IMR-90 (cell line): ENCODE data around the gene WDTC1. TPM values are rescaled to one million over a fixed set of nuclear protein-coding genes. Genes with fewer than 3 reads are reported as not detected.

Experiments
- ATAC-seq: fragments of 200-7000 bp; cut with Tn5 transposase; 2 replicates; pipeline ENCODE4 v1.9.1; 2020; ENCODE audit warnings: low read depth, mild to moderate bottlenecking, moderate library complexity
- BruUV-seq: library from RNA; stranded (reverse); fragments of 400-500 nt; replicated peaks from 2 replicates; lab custom pipeline; 2021; lab: Mats Ljungman, UMichigan
- CTCF ChIA-PET: fragments of 300-600 bp; formaldehyde crosslinking; extraction: SDS; loops from one replicate; lab custom pipeline; 2021; ENCODE audit warnings: antibody characterized with exemption; lab: Yijun Ruan, JAX
- POLR2A ChIA-PET: fragments of 300-600 bp; sonication (Branson Sonifier 250); formaldehyde crosslinking; loops from one replicate; lab custom pipeline; 2022; ENCODE audit warnings: antibody characterized with exemption; ENCODE audit not compliant: unreplicated experiment; lab: Charles Lee
- DNase-seq: peaks from one replicate; pipeline ENCODE4 v3.0.0; 2013
- H2AFZ ChIP-seq: replicated peaks from 2 replicates; pipeline ENCODE3; 2013; ENCODE audit warnings: low read length, mild to moderate bottlenecking; ENCODE audit not compliant: poor library complexity
- H2AK5ac ChIP-seq: 2 replicates; pipeline ENCODE4 v1.6.1; 2013; ENCODE audit warnings: low read depth, low read length, inconsistent platforms
- H2AK9ac ChIP-seq: replicated peaks from 2 replicates; pipeline ENCODE3; 2013; ENCODE audit warnings: mild to moderate bottlenecking, low read depth, low read length, moderate library complexity; ENCODE audit not compliant: poor library complexity
- H2BK120ac ChIP-seq: 2 replicates; pipeline ENCODE4 v1.6.1; 2013; ENCODE audit warnings: low read depth, low read length, inconsistent platforms
- H2BK15ac ChIP-seq: 3 replicates; pipeline ENCODE4 v1.6.1; 2013; ENCODE audit warnings: low read depth, low read length, inconsistent platforms
- H2BK20ac ChIP-seq: 2 replicates; pipeline ENCODE4 v1.6.1; 2013; ENCODE audit warnings: low read depth, mild to moderate bottlenecking, inconsistent platforms, low read length, moderate library complexity
- H2BK5ac ChIP-seq: 2 replicates; pipeline ENCODE4 v1.6.1; 2013; ENCODE audit warnings: mild to moderate bottlenecking, low read depth, low read length, inconsistent platforms; ENCODE audit not compliant: poor library complexity, severe bottlenecking
- H3K14ac ChIP-seq: replicated peaks from 2 replicates; pipeline ENCODE4 v1.6.1; 2013; ENCODE audit warnings: low read depth, low read length, inconsistent platforms
- H3K18ac ChIP-seq: 2 replicates; pipeline ENCODE4 v1.6.1; 2013; ENCODE audit warnings: low read depth, low read length, control low read depth
- H3K23ac ChIP-seq: 2 replicates; pipeline ENCODE4 v1.6.1; 2013; ENCODE audit warnings: low read depth, low read length, inconsistent platforms
- H3K27ac ChIP-seq: 2 replicates; pipeline ENCODE4 v1.5.1; 2013; ENCODE audit warnings: mild to moderate bottlenecking, control low read depth, low read length; ENCODE audit not compliant: insufficient read depth
- H3K27me3 ChIP-seq: 2 replicates; pipeline ENCODE4 v1.6.1; 2013; ENCODE audit warnings: low read length; ENCODE audit not compliant: control insufficient read depth, insufficient read depth
- H3K36me3 ChIP-seq: 2 replicates; pipeline ENCODE4 v1.6.1; 2013; ENCODE audit warnings: low read length, mixed read lengths; ENCODE audit not compliant: control insufficient read depth, insufficient read depth
- H3K4ac ChIP-seq: 2 replicates; pipeline ENCODE4 v1.6.1; 2013; ENCODE audit warnings: low read depth, low read length, inconsistent platforms
- H3K4me1 ChIP-seq: 2 replicates; pipeline ENCODE4 v1.6.1; 2013; ENCODE audit warnings: low read length, mixed read lengths; ENCODE audit not compliant: control insufficient read depth, insufficient read depth
- H3K4me2 ChIP-seq: 2 replicates; pipeline ENCODE4 v1.6.1; 2013; ENCODE audit warnings: low read depth, mild to moderate bottlenecking, control low read depth, low read length, moderate library complexity
- H3K4me3 ChIP-seq: 2 replicates; pipeline ENCODE4 v1.5.1; 2013; ENCODE audit warnings: low read depth, mild to moderate bottlenecking, control low read depth, low read length, moderate library complexity; ENCODE audit not compliant: insufficient read depth
- H3K56ac ChIP-seq: 2 replicates; pipeline ENCODE4 v1.6.1; 2013; ENCODE audit warnings: low read length, inconsistent platforms; ENCODE audit not compliant: insufficient read depth; ENCODE audit errors: extremely low read depth
- H3K79me1 ChIP-seq, 2 experiments: 2 replicates each; pipeline ENCODE4 v1.6.1; 2013; ENCODE audit warnings: low read length in 2 of 2, inconsistent platforms in 1 of 2, low read depth in 1 of 2
- H3K9ac ChIP-seq: 2 replicates; pipeline ENCODE4 v1.6.1; 2013; ENCODE audit warnings: low read depth, low read length, control low read depth
- H3K9me1 ChIP-seq: 2 replicates; pipeline ENCODE4 v1.6.1; 2013; ENCODE audit warnings: low read length, inconsistent platforms; ENCODE audit not compliant: insufficient read depth
- H3K9me3 ChIP-seq: 2 replicates; pipeline ENCODE4 v1.6.1; 2013; ENCODE audit warnings: low read length; ENCODE audit not compliant: control insufficient read depth, insufficient read depth
- H4K20me1 ChIP-seq: 2 replicates; pipeline ENCODE4 v1.6.1; 2013; ENCODE audit warnings: low read length, inconsistent platforms; ENCODE audit not compliant: insufficient read depth
- H4K5ac ChIP-seq: 2 replicates; pipeline ENCODE4 v1.6.1; 2013; ENCODE audit warnings: mild to moderate bottlenecking, low read depth, low read length, control low read depth
- H4K8ac ChIP-seq, 2 experiments: 2 replicates each; pipeline ENCODE4 v1.6.1; 2013; ENCODE audit warnings: low read depth in 2 of 2, low read length in 2 of 2, control low read depth in 1 of 2, inconsistent platforms in 1 of 2
- H4K91ac ChIP-seq: 2 replicates; pipeline ENCODE4 v1.6.1; 2013; ENCODE audit warnings: low read depth, low read length, inconsistent platforms; ENCODE audit not compliant: insufficient read depth
- BHLHE40 ChIP-seq: fragments of 150-350 bp; IDR thresholded peaks from 2 replicates; pipeline ENCODE4 v1.6.1; 2016; ENCODE audit warnings: mild to moderate bottlenecking, low read depth, low read length
- CTCF ChIP-seq: conservative IDR thresholded peaks from 2 replicates; pipeline ENCODE4 v1.5.1; 2012; ENCODE audit warnings: mild to moderate bottlenecking, low read depth, low read length, improper control_type of control experiment
- FOS ChIP-seq: fragments of 150-350 bp; IDR thresholded peaks from 2 replicates; pipeline ENCODE4 v1.6.1; 2016; ENCODE audit warnings: low read depth, low read length
- NFE2L2 ChIP-seq: fragments of 150-350 bp; IDR thresholded peaks from 2 replicates; pipeline ENCODE4 v1.6.1; 2016; ENCODE audit warnings: low read depth, mild to moderate bottlenecking, low read length
- POLR2A ChIP-seq: IDR thresholded peaks from 2 replicates; pipeline ENCODE4 v1.6.1; 2012; ENCODE audit warnings: mild to moderate bottlenecking, low read depth, low read length
- RFX5 ChIP-seq: IDR thresholded peaks from 2 replicates; pipeline ENCODE4 v1.8.0; 2012; ENCODE audit warnings: low read depth, mild to moderate bottlenecking, low read length, moderate library complexity
- SMC3 ChIP-seq: fragments of 150-350 bp; IDR thresholded peaks from 2 replicates; pipeline ENCODE4 v1.6.1; 2016; ENCODE audit warnings: low read depth, mild to moderate bottlenecking, antibody characterized with exemption, low read length, moderate library complexity
- USF2 ChIP-seq: fragments of 150-350 bp; IDR thresholded peaks from 2 replicates; pipeline ENCODE4 v1.6.1; 2017; ENCODE audit warnings: mild to moderate bottlenecking, antibody characterized with exemption, low read length, low read depth
- WGBS, 2 experiments: methylation state at CpG; one replicate each; pipeline versions ENCODE4 v1.1.5 to v1.1.7; 2013; ENCODE audit warnings: missing lambda C conversion rate in 2 of 2; ENCODE audit not compliant: insufficient read length in 1 of 2; ENCODE audit errors: extremely low coverage in 2 of 2; 5-methylcytosine and 5-hydroxymethylcytosine counted together
- dilution Hi-C: fragments of 300-500 bp; cut with HindIII; formaldehyde crosslinking; loops from one replicate; pipeline ENCODE4 v1.14.3; 2018; ENCODE audit warnings: low sequenced_read_pairs; ENCODE audit not compliant: unreplicated experiment
- in situ Hi-C: fragments of 300-500 bp; cut with MboI; formaldehyde crosslinking; loops from 3 replicates; pipeline ENCODE4 v1.14.3; 2019; ENCODE audit warnings: low sequenced_read_pairs, inconsistent platforms, mixed read lengths
- intact Hi-C: fragments of 100-400 bp; cut with micrococcal nuclease; formaldehyde crosslinking; loops from 2 replicates; pipeline ENCODE4 v1.10.0; 2022
- polyA plus RNA-seq, 3 experiments: library from polyadenylated mRNA; depleted of rRNA; stranded (reverse); fragments of >200 nt; gene quantifications; 2 replicates each; pipeline ENCODE4 v1.2.3, GENCODE V29; 2012; ENCODE audit warnings: low replicate concordance in 1 of 3
- total RNA-seq: library from RNA; depleted of rRNA; stranded (reverse); fragments of >200 nt; gene quantifications from 2 replicates; pipeline ENCODE4 v1.2.3, GENCODE V29; 2012

Gene WDTC1
- total and polyA plus RNA-seq, 2 of the 4 experiments (the other 2 are of a cell fraction): 9.9 to 15.2 TPM

GRCh38 chr1:27258598-27258997, 24.2 kb downstream of the WDTC1 start:
- Histone ChIP-seq H2AFZ (no peak overlapping the region), H3K36me3 (peaks cover 2% of the 10 kb centered on the region), H2BK120ac (no peak overlapping the region), H3K79me1 (peaks cover 8 to 15% of the 10 kb centered on the region in 2 experiments), H2BK15ac (no peak overlapping the region), H3K9me3 (no peaks in the 10 kb centered on the region), H2AK9ac (no peak overlapping the region), H3K4me3 (no peak overlapping the region), H4K91ac (no peak overlapping the region), H3K27me3 (no peaks in the 10 kb centered on the region), H2BK20ac (no peak overlapping the region), H3K23ac (no peak overlapping the region), H3K14ac (no peak overlapping the region), H3K4me2 (no peak overlapping the region), H4K5ac (no peak overlapping the region), H3K9me1 (0 out of 2 replicates have a peak, but pooled peaks cover 2% of the 10 kb centered on the region), H3K27ac (no peak overlapping the region), H3K18ac (no peak overlapping the region), H3K9ac (no peak overlapping the region), H4K20me1 (no peaks in the 10 kb centered on the region), H3K4me1 (no peaks in the 10 kb centered on the region), H2BK5ac (no peak overlapping the region), H3K56ac (no peak overlapping the region), H4K8ac (no peak overlapping the region), H3K4ac (no peak overlapping the region), H2AK5ac (no peak overlapping the region)
- DNase-seq: no peak
- WGBS, 2 experiments: 83% methylated on average over 3 of the region's 6 CpGs; no CpG with 5 or more reads in 1 of the 2 experiments
- ChIA-PET POLR2A (no interaction called here), CTCF (interaction anchor here (0.6 kb wide), 2 partner anchors 9 to 21 kb away, joined by 3 read pairs; no protein-coding TSS in a partner anchor)
- in situ Hi-C loops: no loop called here
- ATAC-seq: no peak
- intact Hi-C loops: no loop called here
- TF ChIP-seq POLR2A: no peak
- TF ChIP-seq CTCF: no peak
- no peak for TF ChIP-seq NFE2L2
- no peak for TF ChIP-seq BHLHE40
- TF ChIP-seq FOS: no peak
- no peak for TF ChIP-seq RFX5
- no peak for TF ChIP-seq USF2
- TF ChIP-seq SMC3: no peak
- dilution Hi-C loops: no loop called here
- no TSS peak for BruUV-seq
